Breast epithelium (tissue), 3 donors: ENCODE measurements around the gene LRRC43.

Experiments
- POLR2A ChIP-seq: fragments of 450-650 bp; IDR thresholded peaks from one replicate; pipeline ENCODE4 v1.6.1; 2016; ENCODE audit warnings: antibody characterized with exemption, mild to moderate bottlenecking, moderate library complexity
- POLR2AphosphoS5 ChIP-seq, 3 donors: sonication (generic); formaldehyde crosslinking; IDR thresholded peaks; one replicate each; pipeline ENCODE4 v1.6.1; 2017; ENCODE audit warnings: antibody characterized with exemption in 3 of 3
- TF ChIP-seq, protein P1 (sequence below), 3 donors: fragments of 450-650 bp; IDR thresholded peaks; one replicate each; pipeline ENCODE4 v1.5.1; 2016 to 2017; ENCODE audit warnings: antibody characterized with exemption in 3 of 3, mild to moderate bottlenecking in 3 of 3, moderate library complexity in 3 of 3

DNA sequence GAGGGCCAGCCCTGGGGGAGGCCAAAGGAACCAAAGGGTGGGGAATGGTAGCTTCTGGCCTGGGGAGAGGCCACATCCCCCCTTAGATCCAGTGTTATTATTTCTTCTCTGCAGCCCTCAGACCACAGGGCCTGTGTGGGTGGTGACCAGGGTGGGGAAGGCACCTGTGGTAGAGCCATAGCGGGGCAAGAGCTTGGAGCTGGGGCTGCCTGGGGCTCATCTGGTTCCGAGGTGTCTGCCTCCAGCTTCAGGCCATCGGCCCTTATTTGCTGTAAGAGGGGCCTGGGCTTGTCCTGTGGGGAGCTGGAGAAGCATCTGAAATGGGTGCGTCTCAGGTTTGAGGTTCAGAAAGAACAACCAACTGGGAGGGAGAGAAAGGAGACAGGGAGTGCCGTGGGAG lies 18.5 kb downstream of the LRRC43 start:
- TF ChIP-seq, protein P1, sequence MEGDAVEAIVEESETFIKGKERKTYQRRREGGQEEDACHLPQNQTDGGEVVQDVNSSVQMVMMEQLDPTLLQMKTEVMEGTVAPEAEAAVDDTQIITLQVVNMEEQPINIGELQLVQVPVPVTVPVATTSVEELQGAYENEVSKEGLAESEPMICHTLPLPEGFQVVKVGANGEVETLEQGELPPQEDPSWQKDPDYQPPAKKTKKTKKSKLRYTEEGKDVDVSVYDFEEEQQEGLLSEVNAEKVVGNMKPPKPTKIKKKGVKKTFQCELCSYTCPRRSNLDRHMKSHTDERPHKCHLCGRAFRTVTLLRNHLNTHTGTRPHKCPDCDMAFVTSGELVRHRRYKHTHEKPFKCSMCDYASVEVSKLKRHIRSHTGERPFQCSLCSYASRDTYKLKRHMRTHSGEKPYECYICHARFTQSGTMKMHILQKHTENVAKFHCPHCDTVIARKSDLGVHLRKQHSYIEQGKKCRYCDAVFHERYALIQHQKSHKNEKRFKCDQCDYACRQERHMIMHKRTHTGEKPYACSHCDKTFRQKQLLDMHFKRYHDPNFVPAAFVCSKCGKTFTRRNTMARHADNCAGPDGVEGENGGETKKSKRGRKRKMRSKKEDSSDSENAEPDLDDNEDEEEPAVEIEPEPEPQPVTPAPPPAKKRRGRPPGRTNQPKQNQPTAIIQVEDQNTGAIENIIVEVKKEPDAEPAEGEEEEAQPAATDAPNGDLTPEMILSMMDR (IDR thresholded peaks at IDR 0.05), result no peak
- TF ChIP-seq POLR2A, result no peak
- no peak for TF ChIP-seq POLR2AphosphoS5 (IDR thresholded peaks at IDR 0.05)
